Spleen (tissue), 11 donors: Measurements from ENCODE around the gene MLH3. TPM values are rescaled to one million over a fixed set of nuclear protein-coding genes. Genes with fewer than 3 reads are reported as not detected.
A peak's percentile ranks its signal among the peaks of the same experiment; 100 is the strongest.

ENCODE experiments used
- DNase-seq: peaks from one replicate; pipeline ENCODE4 v3.0.0-alpha.2; 2020
- H3K27ac ChIP-seq, 8 donors: fragments of 200-600 bp; sonication (generic) in 7 of 8; 1 replicate in 4 of 8; 2 replicates in 4 of 8; pipeline versions ENCODE4 v1.5.0 to v1.8.0; 2016 to 2021; ENCODE audit warnings: inconsistent platforms in 4 of 8, mild to moderate bottlenecking in 4 of 8, moderate library complexity in 1 of 8
- H3K27me3 ChIP-seq, 7 donors: fragments of 200-600 bp; sonication (generic) in 6 of 7; replicated peaks in 1 of 7; 1 replicate in 4 of 7; 2 replicates in 3 of 7; pipeline versions ENCODE4 v1.5.0 to v1.8.0; 2016 to 2021; ENCODE audit warnings: inconsistent platforms in 3 of 7, mild to moderate bottlenecking in 1 of 7
- H3K36me3 ChIP-seq, 6 donors: fragments of 200-600 bp; sonication (generic) in 5 of 6; 1 replicate in 4 of 6; 2 replicates in 2 of 6; pipeline versions ENCODE4 v1.5.0 to v1.8.0; 2016 to 2021; ENCODE audit warnings: inconsistent platforms in 2 of 6
- H3K4me1 ChIP-seq, 6 donors: fragments of 200-600 bp; sonication (generic) in 5 of 6; 1 replicate in 3 of 6; 2 replicates in 3 of 6; pipeline versions ENCODE4 v1.5.0 to v1.8.0; 2016 to 2021; ENCODE audit warnings: inconsistent platforms in 3 of 6
- H3K4me3 ChIP-seq, 8 donors: fragments of 200-600 bp; sonication (generic) in 7 of 8; 1 replicate in 4 of 8; 2 replicates in 4 of 8; pipeline versions ENCODE4 v1.5.0 to v1.8.0; 2016 to 2021; ENCODE audit warnings: inconsistent platforms in 4 of 8, mild to moderate bottlenecking in 4 of 8, moderate library complexity in 2 of 8
- H3K9me3 ChIP-seq, 8 donors: fragments of 200-600 bp; sonication (generic) in 7 of 8; 1 replicate in 4 of 8; 2 replicates in 4 of 8; pipeline versions ENCODE4 v1.5.0 to v1.8.0; 2016 to 2021; ENCODE audit warnings: inconsistent platforms in 4 of 8
- CTCF ChIP-seq, 11 experiments: fragments of 200-600 bp in 7 of 11; fragments of 450-650 bp in 4 of 11; sonication (generic) in 4 of 11; IDR thresholded peaks in 8 of 11; conservative IDR thresholded peaks in 3 of 11; 1 replicate in 7 of 11; 2 replicates in 4 of 11; pipeline versions ENCODE4 v1.4.0 to v1.8.0; 2016 to 2021; ENCODE audit warnings: antibody characterized with exemption in 11 of 11, inconsistent platforms in 4 of 11, mild to moderate bottlenecking in 1 of 11
- POLR2A ChIP-seq, 3 donors: fragments of 450-650 bp; IDR thresholded peaks; one replicate each; pipeline ENCODE4 v1.5.1; 2017; ENCODE audit warnings: antibody characterized with exemption in 3 of 3, mild to moderate bottlenecking in 1 of 3
- POLR2AphosphoS5 ChIP-seq, 3 donors: sonication (generic); formaldehyde crosslinking; IDR thresholded peaks; one replicate each; pipeline ENCODE4 v1.5.1; 2017; ENCODE audit warnings: antibody characterized with exemption in 3 of 3
- WGBS, 5 donors: extraction: QIAGEN DNeasy Blood & Tissue Kit in 3 of 5; methylation state at CpG; one replicate each; pipeline versions ENCODE4 v1.1.5 to v1.1.7; 2013 to 2018; 5-methylcytosine and 5-hydroxymethylcytosine counted together
- intact Hi-C: fragments of 100-400 bp; cut with DNase I; formaldehyde crosslinking; loops from one replicate; pipeline ENCODE4 v1.15.0; 2023; ENCODE audit warnings: low total_unique reads
- polyA plus RNA-seq, 3 donors: library from polyadenylated mRNA; stranded (reverse); fragments of 200-250 nt; gene quantifications; one replicate each; pipeline ENCODE4 v1.2.1, GENCODE V29; 2013
- total RNA-seq, 7 donors: library from RNA; depleted of rRNA in 3 of 7; stranded (reverse); fragments of >200 nt in 3 of 7; fragmentation: NEBNext Ultra II Directional in 4 of 7; extraction: Animal tissue kit (Norgen Biotek cat#: 25700) in 4 of 7; gene quantifications; one replicate each; pipeline versions ENCODE4 v1.1.0 to v1.2.1, GENCODE V29; 2016 to 2021
- donor health status: healthy with polysubstance abuse.
- donor health status: DM: no; HTN: no; CAD: no; lungs with moderate emphysema.
- donor health status: DM: no; HTN: no; CAD: no.
- donor health status: Bipolar disorder and iron deficiency.
- donor health status: healthy.
- donor health status: DM: no; HTN: no; CAD: no.
- donor health status: DM: yes; HTN: yes; CAD: no.

The MLH3 gene
- total and polyA plus RNA-seq, 10 donors, result 14.8 to 37.7 (median 28.6) TPM

GRCh38 chr14:75063013-75063412, 11.7 kb upstream of the MLH3 start:
- Histone ChIP-seq H3K9me3 (no peaks in the 10 kb centered on the region), H3K4me1 (peaks cover 8 to 32% (median 23%) of the 10 kb centered on the region in 6 donors), H3K36me3 (peaks cover 0 to 3% (median 0%) of the 10 kb centered on the region in 6 donors), H3K4me3 (peak overlapping the region; percentile 60 to 95 (median 82)), H3K27me3 (no peaks in the 10 kb centered on the region), H3K27ac (peak overlapping the region in 5 of 8 donors; percentile 78 to 89 (median 85))
- no peak for DNase-seq
- intact Hi-C loops, result no loop called here
- 17 to 37% (median 30%) methylated on average over 5 of the region's 5 CpGs for WGBS, 5 donors
- TF ChIP-seq POLR2A (IDR thresholded peaks at IDR 0.05), result no peak
- TF ChIP-seq POLR2AphosphoS5 (IDR thresholded peaks at IDR 0.05), result no peak
- TF ChIP-seq CTCF (IDR thresholded peaks at IDR 0.05 in 8 of 11, conservative IDR thresholded peaks at IDR 0.05 in 3 of 11), result no peak

- H3K27me3 ChIP-seq, result no peaks in the 10 kb centered on the region
- no peaks in the 10 kb centered on the region for H3K9me3 ChIP-seq
- H3K4me3 ChIP-seq, result no peak overlapping the region
- no peak for TF ChIP-seq POLR2A (IDR thresholded peaks at IDR 0.05)
- TF ChIP-seq CTCF (IDR thresholded peaks at IDR 0.05 in 8 of 11, conservative IDR thresholded peaks at IDR 0.05 in 3 of 11), result no peak
- TF ChIP-seq POLR2AphosphoS5 (IDR thresholded peaks at IDR 0.05), result no peak
- H3K36me3 ChIP-seq, result peaks cover 0 to 3% (median 0%) of the 10 kb centered on the region in 6 donors
- H3K27ac ChIP-seq, result no peak overlapping the region
- DNase-seq, result no peak
- intact Hi-C loops, result no loop called here
- H3K4me1 ChIP-seq, result peaks cover 8 to 23% (median 18%) of the 10 kb centered on the region in 6 donors
- 48 to 83% (median 50%) methylated on average over 2 of the region's 2 CpGs for whole genome bisulfite sequencing, 5 donors
Measured at GRCh38 chr14:75060420-75060819, 9.2 kb upstream of the MLH3 start.

GRCh38 chr14:75059642-75060041, 8.4 kb upstream of the MLH3 start:
- H3K27ac ChIP-seq, result no peak overlapping the region
- DNase-seq, result no peak
- TF ChIP-seq POLR2A (IDR thresholded peaks at IDR 0.05) (no peak), CTCF (IDR thresholded peaks at IDR 0.05 in 8 of 11, conservative IDR thresholded peaks at IDR 0.05 in 3 of 11) (no peak), POLR2AphosphoS5 (IDR thresholded peaks at IDR 0.05) (no peak)
- whole genome bisulfite sequencing, 5 donors, result 86 to 92% (median 90%) methylated on average over 2 of the region's 2 CpGs
- H3K4me3 ChIP-seq, result no peak overlapping the region
- H3K27me3 ChIP-seq, result no peaks in the 10 kb centered on the region
- H3K9me3 ChIP-seq, result no peaks in the 10 kb centered on the region
- peaks cover 0 to 3% (median 0%) of the 10 kb centered on the region in 6 donors for H3K36me3 ChIP-seq
- intact Hi-C loops, result no loop called here
- peaks cover 8 to 23% (median 18%) of the 10 kb centered on the region in 6 donors for H3K4me1 ChIP-seq

GRCh38 chr14:75054421-75054820, 3.2 kb upstream of the MLH3 start:
- TF ChIP-seq POLR2A (IDR thresholded peaks at IDR 0.05), result no peak
- no peak for TF ChIP-seq CTCF (IDR thresholded peaks at IDR 0.05 in 8 of 11, conservative IDR thresholded peaks at IDR 0.05 in 3 of 11)
- TF ChIP-seq POLR2AphosphoS5 (IDR thresholded peaks at IDR 0.05), result no peak
- DNase-seq, result no peak
- intact Hi-C loops, result no loop called here
- Histone ChIP-seq H3K9me3 (no peaks in the 10 kb centered on the region), H3K27ac (no peak overlapping the region), H3K27me3 (no peaks in the 10 kb centered on the region), H3K4me1 (peaks cover 5 to 35% (median 21%) of the 10 kb centered on the region in 6 donors), H3K4me3 (no peak overlapping the region), H3K36me3 (no peaks in the 10 kb centered on the region)
- WGBS, 5 donors, result 72 to 95% (median 80%) methylated on average over 1 of the region's 1 CpG
